Neuronal stem cell (in vitro differentiated cells): Measurements from ENCODE around the gene PSMB3.

Source experiments
- DNase-seq: peaks from one replicate; pipeline ENCODE4 v3.0.0-alpha.2; 2013; ENCODE audit warnings: low spot score
- H2AFZ ChIP-seq: one replicate; pipeline ENCODE4 v1.6.1; 2013; ENCODE audit warnings: mild to moderate bottlenecking, low read length, inconsistent platforms
- H2AK5ac ChIP-seq: 2 replicates; pipeline ENCODE4 v1.6.1; 2013; ENCODE audit warnings: low read depth, mild to moderate bottlenecking, inconsistent platforms, low read length, moderate library complexity, mixed read lengths
- H2BK120ac ChIP-seq: 2 replicates; pipeline ENCODE4 v1.6.1; 2013; ENCODE audit warnings: low read depth, mild to moderate bottlenecking, inconsistent platforms, low read length, moderate library complexity, mixed read lengths
- H2BK12ac ChIP-seq: one replicate; pipeline ENCODE4 v1.6.1; 2013; ENCODE audit warnings: low read length, inconsistent platforms
- H2BK15ac ChIP-seq: 2 replicates; pipeline ENCODE4 v1.6.1; 2013; ENCODE audit warnings: mild to moderate bottlenecking, low read length, inconsistent platforms, mixed read lengths
- H2BK5ac ChIP-seq: one replicate; pipeline ENCODE4 v1.6.1; 2013; ENCODE audit warnings: inconsistent platforms, mild to moderate bottlenecking, low read length, moderate library complexity
- H3K14ac ChIP-seq: one replicate; pipeline ENCODE4 v1.6.1; 2013; ENCODE audit warnings: low read length, inconsistent platforms
- H3K18ac ChIP-seq: 2 replicates; pipeline ENCODE4 v1.6.1; 2013; ENCODE audit warnings: low read length, inconsistent platforms
- H3K23ac ChIP-seq: 2 replicates; pipeline ENCODE4 v1.6.1; 2013; ENCODE audit warnings: low read depth, mild to moderate bottlenecking, mixed read lengths, low read length, inconsistent platforms; ENCODE audit not compliant: poor library complexity
- H3K27ac ChIP-seq: replicated peaks from 3 replicates; pipeline ENCODE4 v1.5.1; 2013; ENCODE audit warnings: low read length, inconsistent platforms
- H3K27me3 ChIP-seq, 3 experiments: 2 replicates each; pipeline ENCODE4 v1.6.1; 2013; ENCODE audit warnings: low read length in 3 of 3, mild to moderate bottlenecking in 2 of 3, inconsistent platforms in 1 of 3, low read depth in 1 of 3, mixed read lengths in 1 of 3, moderate library complexity in 1 of 3; ENCODE audit not compliant: control insufficient read depth in 3 of 3, insufficient read depth in 3 of 3
- H3K36me3 ChIP-seq, 2 donors: replicated peaks in 1 of 2; 2 replicates each; pipeline ENCODE4 v1.6.1; 2013; ENCODE audit warnings: low read length in 2 of 2; ENCODE audit not compliant: control insufficient read depth in 2 of 2, insufficient read depth in 2 of 2
- H3K4ac ChIP-seq: 2 replicates; pipeline ENCODE4 v1.6.1; 2013; ENCODE audit warnings: inconsistent platforms, mild to moderate bottlenecking, low read length, moderate library complexity
- H3K4me1 ChIP-seq, 2 donors: 1 replicate in 1 of 2; 2 replicates in 1 of 2; pipeline ENCODE4 v1.6.1; 2013; ENCODE audit warnings: low read length in 2 of 2, low read depth in 1 of 2; ENCODE audit not compliant: control insufficient read depth in 2 of 2, insufficient read depth in 1 of 2
- H3K4me2 ChIP-seq: one replicate; pipeline ENCODE4 v1.6.1; 2013; ENCODE audit warnings: mild to moderate bottlenecking, low read length, inconsistent platforms; ENCODE audit not compliant: insufficient read depth, poor library complexity, severe bottlenecking
- H3K4me3 ChIP-seq, 2 donors: 2 replicates each; pipeline ENCODE4 v1.5.1; 2013; ENCODE audit warnings: low read length in 2 of 2, mild to moderate bottlenecking in 2 of 2, inconsistent platforms in 1 of 2, moderate library complexity in 1 of 2
- H3K79me1 ChIP-seq: one replicate; pipeline ENCODE4 v1.6.1; 2013; ENCODE audit warnings: low read depth, mild to moderate bottlenecking, inconsistent platforms, low read length, moderate library complexity
- H3K9ac ChIP-seq: one replicate; pipeline ENCODE4 v1.6.1; 2013; ENCODE audit warnings: mild to moderate bottlenecking, low read depth, low read length, inconsistent platforms; ENCODE audit not compliant: poor library complexity
- H3K9me3 ChIP-seq, 2 donors: replicated peaks in 1 of 2; 2 replicates each; pipeline versions ENCODE3 to v1.6.1; 2013; ENCODE audit warnings: low read length in 2 of 2, mild to moderate bottlenecking in 2 of 2, inconsistent platforms in 1 of 2, low read depth in 1 of 2, mixed read lengths in 1 of 2, moderate library complexity in 1 of 2; ENCODE audit not compliant: control insufficient read depth in 2 of 2, insufficient read depth in 1 of 2
- H4K8ac ChIP-seq: one replicate; pipeline ENCODE4 v1.6.1; 2013; ENCODE audit warnings: low read depth, mild to moderate bottlenecking, inconsistent platforms, low read length, moderate library complexity
- H4K91ac ChIP-seq: one replicate; pipeline ENCODE4 v1.6.1; 2013; ENCODE audit warnings: low read length, low read depth, mild to moderate bottlenecking, inconsistent platforms; ENCODE audit not compliant: poor library complexity
- WGBS, 2 donors: extraction: QIAGEN DNeasy Blood & Tissue Kit; methylation state at CpG; one replicate each; pipeline ENCODE4 v1.1.7; 2013; ENCODE audit warnings: missing lambda C conversion rate in 2 of 2, mixed read lengths in 1 of 2; ENCODE audit not compliant: insufficient read length in 2 of 2, insufficient replicate concordance in 1 of 2; ENCODE audit errors: extremely low coverage in 2 of 2; 5-methylcytosine and 5-hydroxymethylcytosine counted together

PSMB3 gene

DNA sequence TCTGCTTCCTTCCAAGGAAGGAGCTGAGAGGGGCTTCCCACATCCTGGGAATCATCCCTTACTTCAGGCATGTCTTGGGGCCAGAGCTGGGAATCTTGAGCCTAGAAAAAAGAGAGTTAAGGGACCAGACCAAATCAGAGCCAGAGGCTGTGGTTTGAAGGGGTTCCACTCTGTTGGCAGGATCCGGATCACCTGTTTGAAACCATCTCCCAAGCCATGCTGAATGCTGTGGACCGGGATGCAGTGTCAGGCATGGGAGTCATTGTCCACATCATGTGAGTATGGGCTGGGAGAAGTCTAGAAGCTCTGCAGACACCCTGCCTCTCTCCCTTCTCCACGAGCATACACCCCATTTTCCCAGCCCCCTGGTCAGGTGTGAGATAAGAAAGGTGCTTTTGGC, 9.7 kb downstream of the PSMB3 start:
- no peak overlapping the region for H2BK12ac ChIP-seq
- H4K8ac ChIP-seq: no peak overlapping the region
- H2BK15ac ChIP-seq: no peak overlapping the region
- H3K79me1 ChIP-seq: peaks cover 2% of the 10 kb centered on the region
- H3K4me2 ChIP-seq: no peak overlapping the region
- no peak overlapping the region for H3K18ac ChIP-seq
- DNase-seq: no peak
- H3K27ac ChIP-seq: no peak overlapping the region
- H3K9me3 ChIP-seq: no peaks in the 10 kb centered on the region
- H3K23ac ChIP-seq: no peak overlapping the region
- H2BK5ac ChIP-seq: no peak overlapping the region
- H2BK120ac ChIP-seq: no peak overlapping the region
- no peaks in the 10 kb centered on the region for H3K27me3 ChIP-seq
- no peak overlapping the region for H2AK5ac ChIP-seq
- H4K91ac ChIP-seq: no peak overlapping the region
- H3K4me3 ChIP-seq: no peak overlapping the region
- no peak overlapping the region for H3K9ac ChIP-seq
- no peak overlapping the region for H3K14ac ChIP-seq
- H3K4me1 ChIP-seq: no peaks in the 10 kb centered on the region
- no peak overlapping the region for H2AFZ ChIP-seq
- H3K36me3 ChIP-seq: peaks cover 29 to 90% of the 10 kb centered on the region in 2 donors
- no peak overlapping the region for H3K4ac ChIP-seq
- WGBS, 2 donors: no CpG with 5 or more reads among the region's 3 CpGs

- Histone ChIP-seq H2BK12ac (no peak overlapping the region), H2BK15ac (no peak overlapping the region), H3K27ac (no peak overlapping the region), H3K79me1 (peaks cover 2% of the 10 kb centered on the region), H4K91ac (no peak overlapping the region), H3K4me1 (no peaks in the 10 kb centered on the region), H4K8ac (no peak overlapping the region), H3K4me2 (no peak overlapping the region), H3K27me3 (no peaks in the 10 kb centered on the region), H2AFZ (no peak overlapping the region), H3K14ac (no peak overlapping the region), H2BK5ac (no peak overlapping the region), H3K36me3 (peaks cover 36 to 97% of the 10 kb centered on the region in 2 donors), H2BK120ac (no peak overlapping the region), H3K9me3 (no peaks in the 10 kb centered on the region), H3K4ac (no peak overlapping the region), H3K18ac (no peak overlapping the region), H2AK5ac (no peak overlapping the region), H3K4me3 (no peak overlapping the region), H3K9ac (no peak overlapping the region), H3K23ac (no peak overlapping the region)
- no CpG with 5 or more reads among the region's 5 CpGs for WGBS, 2 donors
- no peak for DNase-seq
Observed at GRCh38 chr17:38766341-38766740, 13.8 kb downstream of the PSMB3 start.

GRCh38 chr17:38768417-38768816, 15.9 kb downstream of the PSMB3 start:
- no peak overlapping the region for H3K4me3 ChIP-seq
- no peak overlapping the region for H2BK120ac ChIP-seq
- no peak overlapping the region for H3K23ac ChIP-seq
- no peak overlapping the region for H3K18ac ChIP-seq
- H4K91ac ChIP-seq: no peak overlapping the region
- no peaks in the 10 kb centered on the region for H3K4me1 ChIP-seq
- no peaks in the 10 kb centered on the region for H3K9me3 ChIP-seq
- H2BK5ac ChIP-seq: no peak overlapping the region
- H3K4ac ChIP-seq: no peak overlapping the region
- H3K27me3 ChIP-seq: no peaks in the 10 kb centered on the region
- WGBS, 2 donors: no CpG with 5 or more reads among the region's 6 CpGs
- no peak overlapping the region for H2BK12ac ChIP-seq
- H2AK5ac ChIP-seq: no peak overlapping the region
- no peak overlapping the region for H2AFZ ChIP-seq
- DNase-seq: no peak
- no peak overlapping the region for H3K9ac ChIP-seq
- no peak overlapping the region for H2BK15ac ChIP-seq
- peaks cover 40 to 98% of the 10 kb centered on the region in 2 donors for H3K36me3 ChIP-seq
- no peak overlapping the region for H4K8ac ChIP-seq
- no peak overlapping the region for H3K27ac ChIP-seq
- no peak overlapping the region for H3K14ac ChIP-seq
- H3K4me2 ChIP-seq: no peak overlapping the region
- peaks cover 2% of the 10 kb centered on the region for H3K79me1 ChIP-seq

- Histone ChIP-seq H3K4me1 (no peaks in the 10 kb centered on the region), H3K14ac (no peak overlapping the region), H2BK5ac (no peak overlapping the region), H3K4ac (no peak overlapping the region), H3K4me2 (no peak overlapping the region), H3K9me3 (no peaks in the 10 kb centered on the region), H3K9ac (no peak overlapping the region), H2BK15ac (no peak overlapping the region), H3K23ac (no peak overlapping the region), H3K27ac (no peak overlapping the region), H2BK120ac (no peak overlapping the region), H3K4me3 (no peak overlapping the region), H3K18ac (no peak overlapping the region), H3K36me3 (peaks cover 52 to 94% of the 10 kb centered on the region in 2 donors), H2BK12ac (no peak overlapping the region), H3K27me3 (no peaks in the 10 kb centered on the region), H4K8ac (no peak overlapping the region), H2AK5ac (no peak overlapping the region), H3K79me1 (no peaks in the 10 kb centered on the region), H4K91ac (no peak overlapping the region), H2AFZ (no peak overlapping the region)
- no peak for DNase-seq
Observed at GRCh38 chr17:38773258-38773657, 20.7 kb downstream of the PSMB3 start.
